Measurements from ENCODE around the gene INPP5J.

INPP5J gene

DNA sequence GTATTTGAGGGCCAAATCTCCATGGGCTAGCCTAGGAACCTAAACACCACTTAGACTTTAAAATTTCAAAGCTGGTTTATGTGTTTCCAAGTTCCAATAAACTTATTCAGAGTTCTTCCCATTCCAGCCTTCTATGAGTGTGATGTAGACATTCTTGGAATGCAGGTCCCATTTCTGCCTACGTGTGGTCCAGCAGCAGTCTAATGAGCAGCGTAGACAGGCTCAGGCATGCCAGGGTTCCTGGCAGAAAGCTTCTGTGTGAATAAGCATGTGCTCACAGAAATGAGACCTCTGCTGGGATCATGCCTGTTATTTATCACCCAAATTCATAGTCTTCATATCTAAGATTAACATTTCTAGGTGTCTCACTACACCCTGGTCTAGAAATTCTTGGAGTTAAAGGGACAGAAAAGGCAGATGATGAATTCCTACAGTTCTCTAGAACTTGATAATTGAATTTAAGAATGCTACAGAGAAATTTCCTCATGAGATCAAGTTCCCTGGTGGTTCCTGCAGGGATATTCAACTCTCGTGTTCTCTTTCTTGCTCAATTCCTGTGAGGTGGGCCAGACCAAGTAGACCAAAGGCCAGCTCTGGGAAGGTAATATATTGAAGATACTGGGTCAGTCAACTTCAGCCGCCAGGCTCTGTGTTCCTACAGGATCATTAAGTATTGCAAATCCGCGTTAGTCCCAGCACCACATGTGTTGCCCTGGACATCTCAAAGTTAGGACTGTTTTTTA, 54.8 kb downstream of the INPP5J start:
- 0 out of 2 replicates have a peak, but pooled peaks cover 3% of the 10 kb centered on the region for H3K36me3 ChIP-seq (ENCODE audit: low read length)
- H3F3A ChIP-seq (ENCODE audit: insufficient read depth) = no peaks in the 10 kb centered on the region
- H4K20me1 ChIP-seq (ENCODE audit: low read depth, low read length) = no peaks in the 10 kb centered on the region
- no peak overlapping the region for H3K4me3 ChIP-seq (ENCODE audit: insufficient read depth, low read length, poor library complexity, severe bottlenecking)
- no peak overlapping the region for H3K9ac ChIP-seq (ENCODE audit: low read length)
- H3K27me3 ChIP-seq (ENCODE audit: low read length) = no peaks in the 10 kb centered on the region
- no peak overlapping the region for H2AFZ ChIP-seq (ENCODE audit: low read depth, low read length, severe bottlenecking)
- H3K4me2 ChIP-seq (ENCODE audit: low read depth, low read length, poor library complexity, severe bottlenecking) = no peak overlapping the region
- TF ChIP-seq, protein P1, sequence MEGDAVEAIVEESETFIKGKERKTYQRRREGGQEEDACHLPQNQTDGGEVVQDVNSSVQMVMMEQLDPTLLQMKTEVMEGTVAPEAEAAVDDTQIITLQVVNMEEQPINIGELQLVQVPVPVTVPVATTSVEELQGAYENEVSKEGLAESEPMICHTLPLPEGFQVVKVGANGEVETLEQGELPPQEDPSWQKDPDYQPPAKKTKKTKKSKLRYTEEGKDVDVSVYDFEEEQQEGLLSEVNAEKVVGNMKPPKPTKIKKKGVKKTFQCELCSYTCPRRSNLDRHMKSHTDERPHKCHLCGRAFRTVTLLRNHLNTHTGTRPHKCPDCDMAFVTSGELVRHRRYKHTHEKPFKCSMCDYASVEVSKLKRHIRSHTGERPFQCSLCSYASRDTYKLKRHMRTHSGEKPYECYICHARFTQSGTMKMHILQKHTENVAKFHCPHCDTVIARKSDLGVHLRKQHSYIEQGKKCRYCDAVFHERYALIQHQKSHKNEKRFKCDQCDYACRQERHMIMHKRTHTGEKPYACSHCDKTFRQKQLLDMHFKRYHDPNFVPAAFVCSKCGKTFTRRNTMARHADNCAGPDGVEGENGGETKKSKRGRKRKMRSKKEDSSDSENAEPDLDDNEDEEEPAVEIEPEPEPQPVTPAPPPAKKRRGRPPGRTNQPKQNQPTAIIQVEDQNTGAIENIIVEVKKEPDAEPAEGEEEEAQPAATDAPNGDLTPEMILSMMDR (IDR thresholded peaks at IDR 0.05; ENCODE audit: insufficient read depth, low read length, poor library complexity, severe bottlenecking) = no peak
- TF ChIP-seq EZH2phosphoT487 (conservative IDR thresholded peaks at IDR 0.05; ENCODE audit: low read length) = no peak
- H3K9me3 ChIP-seq (ENCODE audit: insufficient read depth, low read length) = no peaks in the 10 kb centered on the region
- H3K79me2 ChIP-seq (ENCODE audit: insufficient read depth, low read length) = peaks cover 8% of the 10 kb centered on the region; the same call in 1 of the 2 replicates
- H3K27ac ChIP-seq (ENCODE audit: low read depth, low read length) = no peak overlapping the region
- H3K9me2 ChIP-seq (replicated peaks; ENCODE audit: insufficient read depth, low read length) = no peaks in the 10 kb centered on the region

DNA sequence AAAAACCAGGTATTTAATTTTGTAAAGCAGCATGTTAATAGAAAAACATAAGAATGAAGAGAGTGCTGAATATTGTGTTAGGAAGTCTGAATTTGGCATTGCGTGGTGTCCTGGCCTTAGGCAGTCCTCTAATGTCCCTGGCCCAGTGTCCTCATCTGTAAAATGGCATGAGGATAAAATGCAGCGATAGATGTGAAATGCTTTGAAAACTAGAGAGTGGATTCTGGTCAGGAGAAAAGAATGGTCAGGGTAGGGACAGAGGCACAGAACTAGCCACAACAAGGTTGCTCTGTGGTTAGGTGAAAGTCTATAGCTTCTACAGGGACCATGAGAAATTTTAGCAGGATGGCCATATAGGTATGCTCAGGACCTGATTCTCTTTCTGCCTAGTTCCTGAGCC, 56.1 kb downstream of the INPP5J start:
- H3F3A ChIP-seq (ENCODE audit: insufficient read depth) = no peaks in the 10 kb centered on the region
- peaks cover 4% of the 10 kb centered on the region; the same call in 1 of the 2 replicates for H3K79me2 ChIP-seq (ENCODE audit: insufficient read depth, low read length)
- H2AFZ ChIP-seq (ENCODE audit: low read depth, low read length, severe bottlenecking) = no peak overlapping the region
- H3K9me2 ChIP-seq (replicated peaks; ENCODE audit: insufficient read depth, low read length) = no peaks in the 10 kb centered on the region
- H4K20me1 ChIP-seq (ENCODE audit: low read depth, low read length) = no peaks in the 10 kb centered on the region
- TF ChIP-seq EZH2phosphoT487 (conservative IDR thresholded peaks at IDR 0.05; ENCODE audit: low read length) = no peak
- TF ChIP-seq, protein P1 (IDR thresholded peaks at IDR 0.05; ENCODE audit: insufficient read depth, low read length, poor library complexity, severe bottlenecking) = no peak
- H3K27me3 ChIP-seq (ENCODE audit: low read length) = no peaks in the 10 kb centered on the region
- H3K9ac ChIP-seq (ENCODE audit: low read length) = no peak overlapping the region
- H3K4me3 ChIP-seq (ENCODE audit: insufficient read depth, low read length, poor library complexity, severe bottlenecking) = no peak overlapping the region
- H3K9me3 ChIP-seq (ENCODE audit: insufficient read depth, low read length) = no peaks in the 10 kb centered on the region
- H3K4me2 ChIP-seq (ENCODE audit: low read depth, low read length, poor library complexity, severe bottlenecking) = no peak overlapping the region
- 0 out of 2 replicates have a peak, but pooled peaks cover 3% of the 10 kb centered on the region for H3K36me3 ChIP-seq (ENCODE audit: low read length)
- no peak overlapping the region for H3K27ac ChIP-seq (ENCODE audit: low read depth, low read length)

DNA sequence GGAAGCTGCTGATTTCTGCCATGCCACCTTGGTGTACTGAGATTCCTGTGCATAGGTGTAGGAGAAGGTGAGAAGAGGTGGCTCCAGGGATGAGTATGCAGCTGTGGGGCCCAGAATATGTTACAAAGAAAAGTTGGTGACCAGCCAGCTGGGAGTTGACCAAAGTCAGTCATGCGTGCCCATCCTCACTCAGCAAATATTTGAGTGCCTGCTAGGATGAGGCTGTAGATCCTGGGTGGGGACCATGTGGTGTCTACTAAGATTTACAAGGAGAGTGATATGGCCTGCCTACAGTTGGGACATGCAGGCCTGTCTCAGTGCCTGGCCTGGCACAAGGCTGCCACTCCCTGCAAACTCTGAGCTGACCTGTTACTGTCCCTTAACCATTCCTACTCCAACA, 56.6 kb downstream of the INPP5J start:
- no peak overlapping the region for H2AFZ ChIP-seq (ENCODE audit: low read depth, low read length, severe bottlenecking)
- H3K9ac ChIP-seq (ENCODE audit: low read length) = no peak overlapping the region
- no peak for TF ChIP-seq EZH2phosphoT487 (conservative IDR thresholded peaks at IDR 0.05; ENCODE audit: low read length)
- TF ChIP-seq, protein P1 (IDR thresholded peaks at IDR 0.05; ENCODE audit: insufficient read depth, low read length, poor library complexity, severe bottlenecking) = no peak
- H3K4me3 ChIP-seq (ENCODE audit: insufficient read depth, low read length, poor library complexity, severe bottlenecking) = no peak overlapping the region
- no peak overlapping the region for H3K27ac ChIP-seq (ENCODE audit: low read depth, low read length)
- peaks cover 4% of the 10 kb centered on the region; the same call in 1 of the 2 replicates for H3K79me2 ChIP-seq (ENCODE audit: insufficient read depth, low read length)
- 0 out of 2 replicates have a peak, but pooled peaks cover 3% of the 10 kb centered on the region for H3K36me3 ChIP-seq (ENCODE audit: low read length)
- no peak overlapping the region for H3K4me2 ChIP-seq (ENCODE audit: low read depth, low read length, poor library complexity, severe bottlenecking)
- H3K9me2 ChIP-seq (replicated peaks; ENCODE audit: insufficient read depth, low read length) = no peaks in the 10 kb centered on the region
- no peaks in the 10 kb centered on the region for H3F3A ChIP-seq (ENCODE audit: insufficient read depth)
- H4K20me1 ChIP-seq (ENCODE audit: low read depth, low read length) = no peaks in the 10 kb centered on the region
- H3K9me3 ChIP-seq (ENCODE audit: insufficient read depth, low read length) = no peaks in the 10 kb centered on the region
- no peaks in the 10 kb centered on the region for H3K27me3 ChIP-seq (ENCODE audit: low read length)

Data from SU-DHL-6 (cell line).